Activated B cell treated with CpG ODN at 0.5 μM for 24 hours (primary cell): ENCODE measurements around the gene SLC51A. TPM values are rescaled to one million over a fixed set of nuclear protein-coding genes. Genes with fewer than 3 reads are reported as not detected.

Experiments used
- ATAC-seq: fragments of 200-7000 bp; cut with Tn5 transposase; one replicate; pipeline ENCODE4 v1.10.0; 2021; ENCODE audit warnings: low read depth, mild to moderate bottlenecking, moderate library complexity
- CTCF ChIA-PET: fragments of 350-600 bp; sonication (Branson Sonifier 250); formaldehyde crosslinking; loops from one replicate; lab custom pipeline; 2021; ENCODE audit warnings: antibody characterized with exemption; lab: Charles Lee
- POLR2A ChIA-PET: fragments of 350-600 bp; sonication (Branson Sonifier 250); formaldehyde crosslinking; loops from one replicate; lab custom pipeline; 2021; ENCODE audit warnings: antibody characterized with exemption; lab: Charles Lee
- DNase-seq: peaks from one replicate; pipeline ENCODE4 v3.0.0; 2022
- H3K27ac Mint-ChIP-seq: one replicate; pipeline ENCODE4 v1.8.0; 2020; ENCODE audit warnings: mixed read lengths
- H3K27me3 Mint-ChIP-seq: one replicate; pipeline ENCODE4 v1.8.0; 2021; ENCODE audit warnings: mixed read lengths
- H3K36me3 Mint-ChIP-seq: one replicate; pipeline ENCODE4 v1.8.0; 2021; ENCODE audit warnings: low read depth, mixed read lengths
- H3K4me1 Mint-ChIP-seq: one replicate; pipeline ENCODE4 v1.8.0; 2021; ENCODE audit warnings: mixed read lengths
- H3K4me3 Mint-ChIP-seq: one replicate; pipeline ENCODE4 v1.8.0; 2020; ENCODE audit warnings: mild to moderate bottlenecking, mixed read lengths
- H3K9me3 Mint-ChIP-seq: one replicate; pipeline ENCODE4 v1.8.0; 2020; ENCODE audit warnings: mixed read lengths
- CTCF ChIP-seq: fragments of 200-600 bp; IDR thresholded peaks from one replicate; pipeline ENCODE4 v1.8.0; 2022; ENCODE audit warnings: antibody characterized with exemption, mild to moderate bottlenecking
- intact Hi-C: fragments of 100-400 bp; cut with micrococcal nuclease; formaldehyde crosslinking; loops from one replicate; pipeline ENCODE4 v1.15.1; 2024
- total RNA-seq: library from RNA; stranded (reverse); gene quantifications from 2 replicates; pipeline ENCODE4 v1.2.3, GENCODE V29; 2022

Gene SLC51A
- total RNA-seq, 1 donor from 2014 or later, result not detected

- no peak for DNase-seq
- H3K4me1 Mint-ChIP-seq, result peaks cover 14% of the 10 kb centered on the region
- no peaks in the 10 kb centered on the region for H3K27me3 Mint-ChIP-seq
- ChIA-PET CTCF (interaction anchor here (0.7 kb wide), 1 partner anchor 373 kb away, joined by 3 read pairs; no protein-coding TSS in a partner anchor), POLR2A (interaction anchor here (0.5 kb wide), 1 partner anchor 163 kb away, joined by 16 read pairs; no protein-coding TSS in a partner anchor)
- ATAC-seq, result no peak
- no peak overlapping the region for H3K4me3 Mint-ChIP-seq
- TF ChIP-seq CTCF, result no peak
- H3K27ac Mint-ChIP-seq, result peak overlapping the region; percentile 13
- intact Hi-C loops, result no loop called here
- no peaks in the 10 kb centered on the region for H3K9me3 Mint-ChIP-seq
- H3K36me3 Mint-ChIP-seq, result peaks cover 39% of the 10 kb centered on the region
These were observed 19.3 kb downstream of the SLC51A start for GRCh38 chr3:196235452-196236122.

- H3K36me3 Mint-ChIP-seq, result peaks cover 42% of the 10 kb centered on the region
- TF ChIP-seq CTCF, result no peak
- no peaks in the 10 kb centered on the region for H3K27me3 Mint-ChIP-seq
- ATAC-seq (no peak), DNase-seq (no peak)
- peaks cover 14% of the 10 kb centered on the region for H3K4me1 Mint-ChIP-seq
- intact Hi-C loops, result no loop called here
- ChIA-PET POLR2A (no interaction called here), CTCF (interaction anchor here (0.7 kb wide), 1 partner anchor 372 kb away, joined by 3 read pairs; no protein-coding TSS in a partner anchor)
- H3K27ac Mint-ChIP-seq, result no peak overlapping the region
- H3K4me3 Mint-ChIP-seq, result no peak overlapping the region
- H3K9me3 Mint-ChIP-seq, result no peaks in the 10 kb centered on the region
These were observed 19.9 kb downstream of the SLC51A start for GRCh38 chr3:196236223-196236622.

GRCh38 chr3:196237203-196237602, 20.9 kb downstream of the SLC51A start:
- no peak for TF ChIP-seq CTCF
- CTCF ChIA-PET, result no interaction called here
- POLR2A ChIA-PET, result no interaction called here
- no peaks in the 10 kb centered on the region for H3K27me3 Mint-ChIP-seq
- H3K27ac Mint-ChIP-seq, result peak overlapping the region; percentile 3
- peaks cover 8% of the 10 kb centered on the region for H3K4me1 Mint-ChIP-seq
- ATAC-seq (no peak), DNase-seq (no peak)
- H3K36me3 Mint-ChIP-seq, result peaks cover 52% of the 10 kb centered on the region
- H3K9me3 Mint-ChIP-seq, result no peaks in the 10 kb centered on the region
- intact Hi-C loops, result no loop called here
- no peak overlapping the region for H3K4me3 Mint-ChIP-seq

GRCh38 chr3:196238612-196239560, 22.6 kb downstream of the SLC51A start:
- no peak for TF ChIP-seq CTCF
- Mint-ChIP-seq H3K4me1 (no peaks in the 10 kb centered on the region), H3K27ac (no peak overlapping the region), H3K4me3 (no peak overlapping the region), H3K36me3 (peaks cover 62% of the 10 kb centered on the region), H3K27me3 (no peaks in the 10 kb centered on the region), H3K9me3 (no peaks in the 10 kb centered on the region)
- DNase-seq (no peak), ATAC-seq (no peak)
- intact Hi-C loops, result no loop called here
- ChIA-PET CTCF (no interaction called here), POLR2A (no interaction called here)

- ATAC-seq (no peak), DNase-seq (no peak)
- ChIA-PET POLR2A (no interaction called here), CTCF (no interaction called here)
- Mint-ChIP-seq H3K27ac (no peak overlapping the region), H3K27me3 (no peaks in the 10 kb centered on the region), H3K36me3 (peaks cover 69% of the 10 kb centered on the region), H3K4me1 (no peaks in the 10 kb centered on the region), H3K9me3 (no peaks in the 10 kb centered on the region), H3K4me3 (no peak overlapping the region)
- no peak for TF ChIP-seq CTCF
- intact Hi-C loops, result no loop called here
These were observed 24.1 kb downstream of the SLC51A start for GRCh38 chr3:196240424-196240823.
